BE2C (cell line): Measurements from ENCODE around the gene AGAP1.

Source experiments
- DNase-seq: peaks from one replicate; pipeline ENCODE4 v3.0.0-alpha.2; 2020
- H3K27me3 ChIP-seq: fragments of 250-450 bp; sonication (Bioruptor Pico); 2 replicates; pipeline ENCODE4 v1.5.1; 2020; ENCODE audit warnings: mild to moderate bottlenecking
- H3K36me3 ChIP-seq: fragments of 250-450 bp; sonication (Bioruptor Pico); 2 replicates; pipeline ENCODE4 v1.5.1; 2020; ENCODE audit warnings: mild to moderate bottlenecking
- H3K4me1 ChIP-seq: fragments of 250-450 bp; sonication (Bioruptor Pico); 2 replicates; pipeline ENCODE4 v1.5.1; 2020
- H3K4me3 ChIP-seq: 2 replicates; pipeline ENCODE4 v1.5.1; 2011; ENCODE audit warnings: low read depth, low read length
- H3K9me3 ChIP-seq: fragments of 250-450 bp; sonication (Bioruptor Pico); 2 replicates; pipeline ENCODE4 v1.5.1; 2020
- CTCF ChIP-seq: IDR thresholded peaks from 2 replicates; pipeline ENCODE4 v1.5.1; 2012; ENCODE audit warnings: mild to moderate bottlenecking, low read depth, low read length

Gene AGAP1

GRCh38 chr2:235847576-235847975 lies 353.7 kb downstream of the AGAP1 start:
- no peak for TF ChIP-seq CTCF
- Histone ChIP-seq H3K4me1 (peaks cover 4% of the 10 kb centered on the region), H3K4me3 (no peak overlapping the region), H3K27me3 (peaks cover 6% of the 10 kb centered on the region; the same call in 1 of the 2 replicates), H3K36me3 (no peaks in the 10 kb centered on the region), H3K9me3 (no peaks in the 10 kb centered on the region)
- no peak for DNase-seq

DNA sequence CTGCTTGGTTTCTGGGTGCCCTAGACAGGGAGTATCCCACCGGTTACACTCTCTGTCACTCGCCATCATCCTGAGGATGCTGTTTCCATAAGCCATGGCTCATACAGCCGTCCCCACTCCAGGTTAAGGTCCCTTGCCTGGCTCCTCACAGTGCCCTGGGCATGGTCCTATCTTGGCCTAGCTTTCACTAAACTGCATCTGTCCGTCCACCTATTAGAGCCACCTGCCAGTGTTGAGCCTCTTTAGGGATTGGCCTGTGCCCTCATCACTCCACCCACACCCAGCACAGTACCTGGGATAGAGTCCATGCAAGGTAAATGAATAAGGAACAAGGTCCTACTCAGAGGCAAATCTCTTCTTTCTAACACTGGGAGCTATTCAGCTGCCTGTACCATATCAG lies 354.2 kb downstream of the AGAP1 start:
- H3K4me1 ChIP-seq = peaks cover 9% of the 10 kb centered on the region
- peaks cover 6% of the 10 kb centered on the region; the same call in 1 of the 2 replicates for H3K27me3 ChIP-seq
- H3K9me3 ChIP-seq = no peaks in the 10 kb centered on the region
- DNase-seq = no peak
- TF ChIP-seq CTCF = no peak
- H3K4me3 ChIP-seq = no peak overlapping the region
- no peaks in the 10 kb centered on the region for H3K36me3 ChIP-seq

GRCh38 chr2:235848946-235849345 lies 355.1 kb downstream of the AGAP1 start:
- Histone ChIP-seq H3K27me3 (peaks cover 6% of the 10 kb centered on the region; the same call in 1 of the 2 replicates), H3K36me3 (no peaks in the 10 kb centered on the region), H3K4me1 (peaks cover 12% of the 10 kb centered on the region), H3K9me3 (no peaks in the 10 kb centered on the region), H3K4me3 (no peak overlapping the region)
- no peak for DNase-seq
- TF ChIP-seq CTCF = no peak

DNA sequence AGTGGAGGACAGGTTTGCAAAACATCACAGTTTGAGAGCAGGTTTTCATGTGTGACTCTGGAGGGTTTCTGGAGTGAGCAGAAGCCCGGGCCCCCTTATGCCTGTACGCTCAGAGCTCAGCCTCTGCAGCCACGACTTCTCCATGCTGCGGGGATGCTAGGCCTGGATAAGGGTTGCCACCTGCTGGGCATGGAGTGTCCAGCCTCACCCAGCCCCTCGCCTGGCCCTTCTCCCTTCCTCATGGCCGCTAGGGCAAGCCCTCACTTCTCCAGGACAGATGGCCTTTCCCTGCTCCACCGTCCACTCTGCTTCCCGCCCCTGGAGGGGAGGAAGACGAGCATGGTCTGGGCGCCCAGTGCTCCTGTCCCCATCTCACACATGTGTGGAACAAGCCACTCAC lies 355.6 kb downstream of the AGAP1 start:
- Histone ChIP-seq H3K36me3 (no peaks in the 10 kb centered on the region), H3K4me1 (peaks cover 12% of the 10 kb centered on the region), H3K27me3 (peaks cover 6% of the 10 kb centered on the region; the same call in 1 of the 2 replicates), H3K4me3 (no peak overlapping the region), H3K9me3 (no peaks in the 10 kb centered on the region)
- TF ChIP-seq CTCF = no peak
- no peak for DNase-seq

- no peak for TF ChIP-seq CTCF
- H3K9me3 ChIP-seq = no peaks in the 10 kb centered on the region
- no peak overlapping the region for H3K4me3 ChIP-seq
- no peaks in the 10 kb centered on the region for H3K36me3 ChIP-seq
- no peak for DNase-seq
- peaks cover 6% of the 10 kb centered on the region; the same call in 1 of the 2 replicates for H3K27me3 ChIP-seq
- peaks cover 12% of the 10 kb centered on the region for H3K4me1 ChIP-seq
Measured at GRCh38 chr2:235850289-235850688, 356.4 kb downstream of the AGAP1 start.

- Histone ChIP-seq H3K4me3 (no peak overlapping the region), H3K36me3 (no peaks in the 10 kb centered on the region), H3K4me1 (peaks cover 12% of the 10 kb centered on the region), H3K27me3 (peaks cover 6% of the 10 kb centered on the region; the same call in 1 of the 2 replicates), H3K9me3 (no peaks in the 10 kb centered on the region)
- DNase-seq = no peak
- no peak for TF ChIP-seq CTCF
Measured at GRCh38 chr2:235850771-235851551, 357.1 kb downstream of the AGAP1 start.
